Breast epithelium (tissue), 4 donors: ENCODE results near the gene TUFT1. TPM values are rescaled to one million over a fixed set of nuclear protein-coding genes. Genes with fewer than 3 reads are reported as not detected.
A peak's percentile ranks its signal among the peaks of the same experiment; 100 is the strongest.

Experiments used
- DNase-seq, 2 donors: peaks; one replicate each; pipeline ENCODE4 v3.0.0-alpha.2; 2019; ENCODE audit warnings: low spot score in 2 of 2
- H3K27ac ChIP-seq, 2 donors: fragments of 200-600 bp; sonication (generic) in 1 of 2; one replicate each; pipeline ENCODE4 v1.5.1; 2016 to 2019; ENCODE audit warnings: mild to moderate bottlenecking in 1 of 2
- H3K27me3 ChIP-seq, 2 donors: fragments of 200-600 bp; sonication (generic) in 1 of 2; one replicate each; pipeline versions ENCODE4 v1.5.1 to v1.6.0; 2017 to 2019; ENCODE audit warnings: control low read depth in 1 of 2, mild to moderate bottlenecking in 1 of 2
- H3K36me3 ChIP-seq: fragments of 200-600 bp; one replicate; pipeline ENCODE4 v1.5.1; 2019
- H3K4me1 ChIP-seq, 2 donors: fragments of 200-600 bp; sonication (generic); one replicate each; pipeline ENCODE4 v1.5.1; 2016 to 2019; ENCODE audit warnings: control low read depth in 1 of 2
- H3K4me3 ChIP-seq, 3 donors: fragments of 200-600 bp; sonication (generic); 1 replicate in 2 of 3; 2 replicates in 1 of 3; pipeline ENCODE4 v1.5.1; 2016 to 2019; ENCODE audit warnings: mild to moderate bottlenecking in 3 of 3, moderate library complexity in 2 of 3
- H3K9me3 ChIP-seq, 2 donors: fragments of 200-600 bp; sonication (generic) in 1 of 2; one replicate each; pipeline ENCODE4 v1.5.1; 2016 to 2019; ENCODE audit warnings: control low read depth in 1 of 2
- CTCF ChIP-seq, 3 donors: fragments of 450-650 bp; IDR thresholded peaks; one replicate each; pipeline ENCODE4 v1.5.1; 2016 to 2017; ENCODE audit warnings: antibody characterized with exemption in 3 of 3, mild to moderate bottlenecking in 3 of 3, moderate library complexity in 3 of 3
- POLR2A ChIP-seq: fragments of 450-650 bp; IDR thresholded peaks from one replicate; pipeline ENCODE4 v1.6.1; 2016; ENCODE audit warnings: antibody characterized with exemption, mild to moderate bottlenecking, moderate library complexity
- POLR2AphosphoS5 ChIP-seq, 3 donors: sonication (generic); formaldehyde crosslinking; IDR thresholded peaks; one replicate each; pipeline ENCODE4 v1.6.1; 2017; ENCODE audit warnings: antibody characterized with exemption in 3 of 3
- intact Hi-C: fragments of 100-400 bp; cut with DNase I; formaldehyde crosslinking; loops from one replicate; pipeline ENCODE4 v1.15.1; 2023; ENCODE audit warnings: low total_unique reads
- total RNA-seq, 3 donors: library from RNA; depleted of rRNA; stranded (reverse); fragments of >200 nt; gene quantifications; one replicate each; pipeline ENCODE4 v1.1.0, GENCODE V29; 2016

The TUFT1 gene
- total RNA-seq, 3 donors from 2014 or later: 7.2 to 21.2 (median 13.4) TPM

GRCh38 chr1:151530461-151530860 lies 9.6 kb upstream of the TUFT1 start:
- Histone ChIP-seq H3K4me3 (no peak overlapping the region), H3K9me3 (no peaks in the 10 kb centered on the region), H3K4me1 (no peaks in the 10 kb centered on the region), H3K36me3 (no peaks in the 10 kb centered on the region), H3K27me3 (no peaks in the 10 kb centered on the region), H3K27ac (no peak overlapping the region)
- DNase-seq: no peak
- TF ChIP-seq POLR2AphosphoS5 (IDR thresholded peaks at IDR 0.05): no peak
- intact Hi-C loops: no loop called here

GRCh38 chr1:151533870-151534269 lies 6.2 kb upstream of the TUFT1 start:
- Histone ChIP-seq H3K27ac (no peak overlapping the region), H3K4me1 (no peaks in the 10 kb centered on the region), H3K4me3 (no peak overlapping the region), H3K9me3 (no peaks in the 10 kb centered on the region), H3K27me3 (no peaks in the 10 kb centered on the region), H3K36me3 (no peaks in the 10 kb centered on the region)
- intact Hi-C loops: no loop called here
- DNase-seq: no peak
- TF ChIP-seq POLR2A (no peak), CTCF (IDR thresholded peaks at IDR 0.05) (no peak), POLR2AphosphoS5 (IDR thresholded peaks at IDR 0.05) (no peak)

- DNase-seq: peak; percentile 50 to 71
- Histone ChIP-seq H3K4me3 (no peak overlapping the region), H3K4me1 (no peaks in the 10 kb centered on the region), H3K27ac (peak overlapping the region in 1 of 2 donors; percentile 13), H3K27me3 (no peaks in the 10 kb centered on the region), H3K36me3 (no peaks in the 10 kb centered on the region), H3K9me3 (no peaks in the 10 kb centered on the region)
- TF ChIP-seq CTCF (IDR thresholded peaks at IDR 0.05): peak; percentile 46 to 70 (median 69)
- no peak for TF ChIP-seq POLR2A
- peak in 1 of 3 donors; percentile 13 for TF ChIP-seq POLR2AphosphoS5 (IDR thresholded peaks at IDR 0.05)
- intact Hi-C loops: no loop called here
Observed at GRCh38 chr1:151534662-151535278, 5.3 kb upstream of the TUFT1 start.

GRCh38 chr1:151535326-151536271 lies 4.5 kb upstream of the TUFT1 start:
- intact Hi-C loops: no loop called here
- DNase-seq: no peak
- H3K4me3 ChIP-seq: no peak overlapping the region

GRCh38 chr1:151536499-151536898 lies 3.6 kb upstream of the TUFT1 start:
- no peaks in the 10 kb centered on the region for H3K9me3 ChIP-seq
- no peak overlapping the region for H3K27ac ChIP-seq
- peaks cover 0 to 5% of the 10 kb centered on the region in 2 donors for H3K4me1 ChIP-seq
- H3K27me3 ChIP-seq: no peaks in the 10 kb centered on the region
- H3K36me3 ChIP-seq: no peaks in the 10 kb centered on the region
- DNase-seq: no peak
- intact Hi-C loops: no loop called here
- H3K4me3 ChIP-seq: no peak overlapping the region
- TF ChIP-seq CTCF (IDR thresholded peaks at IDR 0.05) (no peak), POLR2A (no peak), POLR2AphosphoS5 (IDR thresholded peaks at IDR 0.05) (no peak)

More at GRCh38 chr1:151535326-151536271, 4.5 kb upstream of the TUFT1 start:
- no peaks in the 10 kb centered on the region for H3K4me1 ChIP-seq
- H3K27me3 ChIP-seq: no peaks in the 10 kb centered on the region
- no peaks in the 10 kb centered on the region for H3K36me3 ChIP-seq
- TF ChIP-seq POLR2A (no peak), CTCF (IDR thresholded peaks at IDR 0.05) (no peak), POLR2AphosphoS5 (IDR thresholded peaks at IDR 0.05) (no peak)
- no peaks in the 10 kb centered on the region for H3K9me3 ChIP-seq
- peak overlapping the region in 1 of 2 donors; percentile 13 for H3K27ac ChIP-seq
